Left lobe of liver (tissue), 2 donors: Measurements from ENCODE around the gene PODXL. TPM values are rescaled to one million over a fixed set of nuclear protein-coding genes. Genes with fewer than 3 reads are reported as not detected.

ENCODE experiments used
- ATAC-seq: fragments of 200-7000 bp; cut with Tn5 transposase; one replicate; pipeline ENCODE4 v1.9.1; 2020; ENCODE audit warnings: mild to moderate bottlenecking, moderate library complexity
- DNase-seq: peaks from one replicate; pipeline ENCODE4 v3.0.0-alpha.2; 2020; ENCODE audit warnings: low spot score
- total RNA-seq: library from RNA; stranded (reverse); gene quantifications from one replicate; pipeline ENCODE4 v1.2.1, GENCODE V29; 2021
- donor health status: DM: no; HTN: no; CAD: no; lungs with moderate emphysema.
- donor health status: DM: no; HTN: yes; CAD: no.

Gene PODXL
- total RNA-seq, 1 donor from 2014 or later: 2.7 TPM

- ATAC-seq (no peak), DNase-seq (no peak)
Observed at GRCh38 chr7:131459256-131459655, 97.2 kb downstream of the PODXL start.

DNA sequence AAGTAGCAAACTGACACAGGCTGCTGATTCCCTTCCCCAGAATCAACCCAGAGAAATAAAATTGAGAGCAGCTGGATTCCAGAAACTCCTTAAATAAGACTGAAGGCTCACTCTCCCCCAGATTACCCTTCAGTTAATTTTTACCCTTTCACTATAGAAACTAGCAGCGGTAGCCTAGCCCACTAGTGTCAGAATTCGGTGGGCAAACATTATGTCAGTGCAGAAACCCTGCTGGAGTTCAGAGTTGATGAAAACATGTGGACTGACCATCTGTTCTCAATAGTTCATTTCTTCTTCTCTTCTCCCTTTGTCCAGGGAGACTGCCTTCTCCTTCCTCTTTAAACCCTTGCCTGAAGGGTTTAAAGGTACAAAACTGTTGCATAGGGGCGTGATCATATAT, 100.1 kb downstream of the PODXL start:
- DNase-seq (no peak), ATAC-seq (no peak)

- no peak for DNase-seq
- peak; percentile 47 for ATAC-seq
Observed at GRCh38 chr7:131455546-131455945, 100.9 kb downstream of the PODXL start.

- DNase-seq: no peak
Observed at GRCh38 chr7:131455001-131455400, 101.4 kb downstream of the PODXL start.

DNA sequence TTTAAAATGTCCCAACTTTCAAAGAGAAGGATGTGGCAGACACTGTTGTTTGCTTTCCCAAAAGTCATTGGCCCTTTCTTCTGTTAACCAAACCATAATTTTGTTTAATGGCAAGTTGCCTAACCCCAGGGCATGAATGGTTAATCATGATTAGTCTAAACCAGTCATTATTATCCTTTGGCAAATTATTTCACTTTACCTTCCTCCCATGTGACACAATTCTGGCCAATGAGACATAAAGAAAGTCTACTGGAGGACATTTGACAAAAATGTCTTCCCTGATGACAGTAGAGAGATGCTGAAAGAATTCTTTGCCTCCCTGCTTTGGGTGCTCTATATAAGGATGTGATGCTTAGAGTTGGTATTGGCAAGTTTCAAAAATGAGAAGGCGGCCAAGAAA, 101.9 kb downstream of the PODXL start:
- ATAC-seq (peak; percentile 50), DNase-seq (no peak)

More at GRCh38 chr7:131455001-131455400, 101.4 kb downstream of the PODXL start:
- no peak for ATAC-seq

Other genes with a start within 250 kb of the PODXL start
- 27.9 TPM for gene MKLN1, start 228.8 kb downstream of the PODXL start, total RNA-seq